ENCODE results near the gene ELAVL1.

GRCh38 chr19:7926727-7927604 lies 78.5 kb downstream of the ELAVL1 start:
- TF ChIP-seq CTCF (conservative IDR thresholded peaks at IDR 0.05; ENCODE audit: low read length) (no peak), EZH2phosphoT487 (IDR thresholded peaks at IDR 0.05; ENCODE audit: borderline replicate concordance, low read depth, low read length) (no peak)
